Keratinocyte (primary cell): ENCODE results near the gene TMEM45B. TPM values are rescaled to one million over a fixed set of nuclear protein-coding genes. Genes with fewer than 3 reads are reported as not detected.

ENCODE experiments used
- DNase-seq: peaks from one replicate; pipeline ENCODE4 v3.0.0-alpha.2; 2011; ENCODE audit warnings: low read depth, missing footprints, low spot score
- FAIRE-seq: peaks from 2 replicates; lab custom pipeline; 2011; peaks lifted over from hg19 to GRCh38; lab: Jason Lieb, UNC
- H2AFZ ChIP-seq: 2 replicates; pipeline ENCODE4 v1.6.0; 2012; ENCODE audit warnings: low read length, control low read depth, inconsistent platforms; ENCODE audit not compliant: control insufficient read depth
- H3K27ac ChIP-seq: 2 replicates; pipeline ENCODE4 v1.5.1; 2011; ENCODE audit warnings: low read length; ENCODE audit not compliant: control insufficient read depth, insufficient read depth
- H3K27me3 ChIP-seq: 3 replicates; pipeline ENCODE4 v1.6.0; 2011; ENCODE audit warnings: low read length; ENCODE audit not compliant: control insufficient read depth, insufficient read depth; ENCODE audit errors: extremely low read depth
- H3K36me3 ChIP-seq, 2 experiments: 2 replicates in 1 of 2; 3 replicates in 1 of 2; pipeline ENCODE4 v1.5.1; 2011; ENCODE audit warnings: low read length in 2 of 2, mild to moderate bottlenecking in 1 of 2; ENCODE audit not compliant: control insufficient read depth in 2 of 2, insufficient read depth in 2 of 2; ENCODE audit errors: extremely low read depth in 1 of 2
- H3K4me1 ChIP-seq: 3 replicates; pipeline ENCODE4 v1.5.1; 2011; ENCODE audit warnings: low read length; ENCODE audit not compliant: control insufficient read depth, insufficient read depth; ENCODE audit errors: extremely low read depth
- H3K4me2 ChIP-seq: 3 replicates; pipeline ENCODE4 v1.6.0; 2011; ENCODE audit warnings: low read depth, low read length; ENCODE audit not compliant: control insufficient read depth, insufficient read depth; ENCODE audit errors: extremely low read depth
- H3K4me3 ChIP-seq, 3 experiments: fragments of 200-600 bp in 1 of 3; sonication (generic) in 1 of 3; 2 replicates in 2 of 3; 3 replicates in 1 of 3; pipeline ENCODE4 v1.5.1; 2011 to 2016; ENCODE audit warnings: low read length in 3 of 3, mild to moderate bottlenecking in 3 of 3, control low read depth in 2 of 3, inconsistent platforms in 1 of 3, low read depth in 1 of 3, mixed read lengths in 1 of 3, mixed run types in 1 of 3, moderate library complexity in 1 of 3; ENCODE audit not compliant: control insufficient read depth in 2 of 3, insufficient read depth in 2 of 3; ENCODE audit errors: extremely low read depth in 1 of 3
- H3K79me2 ChIP-seq: 2 replicates; pipeline ENCODE4 v1.6.0; 2012; ENCODE audit warnings: low read length; ENCODE audit not compliant: control insufficient read depth, insufficient read depth
- H3K9ac ChIP-seq: 3 replicates; pipeline ENCODE4 v1.6.0; 2011; ENCODE audit warnings: low read length; ENCODE audit not compliant: control insufficient read depth, insufficient read depth; ENCODE audit errors: extremely low read depth
- H3K9me1 ChIP-seq: 3 replicates; pipeline ENCODE4 v1.6.0; 2011; ENCODE audit warnings: low read length; ENCODE audit not compliant: control insufficient read depth, insufficient read depth; ENCODE audit errors: extremely low read depth
- H3K9me3 ChIP-seq: 2 replicates; pipeline ENCODE4 v1.5.1; 2012; ENCODE audit warnings: low read depth, low read length; ENCODE audit not compliant: control insufficient read depth
- H4K20me1 ChIP-seq: 3 replicates; pipeline ENCODE4 v1.6.0; 2011; ENCODE audit warnings: low read length; ENCODE audit not compliant: control insufficient read depth, insufficient read depth; ENCODE audit errors: extremely low read depth
- CTCF ChIP-seq, 3 experiments: IDR thresholded peaks in 1 of 3; conservative IDR thresholded peaks in 1 of 3; optimal IDR thresholded peaks in 1 of 3; 2 replicates in 2 of 3; 3 replicates in 1 of 3; pipeline versions ENCODE3 to v1.5.1; 2011; ENCODE audit warnings: low read length in 3 of 3, mild to moderate bottlenecking in 3 of 3, moderate library complexity in 2 of 3, control low read depth in 1 of 3, inconsistent platforms in 1 of 3; ENCODE audit not compliant: insufficient read depth in 2 of 3; ENCODE audit errors: extremely low read depth in 1 of 3
- EZH2 ChIP-seq: IDR thresholded peaks from one replicate; pipeline ENCODE4 v1.6.1; 2012; ENCODE audit warnings: inconsistent platforms, mild to moderate bottlenecking, low read length, moderate library complexity
- dilution Hi-C: fragments of 300-500 bp; cut with MboI; formaldehyde crosslinking; loops from one replicate; pipeline ENCODE4 v1.7.0; 2020; ENCODE audit warnings: low sequenced_read_pairs; ENCODE audit not compliant: extremely low pct_ligation_motif_present
- polyA plus RNA-seq, 5 experiments: library from polyadenylated mRNA; depleted of rRNA in 3 of 5; stranded (reverse) in 3 of 5; stranded (forward) in 1 of 5; unstranded in 1 of 5; fragments of >200 nt; gene quantifications; 1 replicate in 1 of 5; 2 replicates in 3 of 5; 3 replicates in 1 of 5; pipeline versions ENCODE4 v1.2.1 to v1.2.3, GENCODE V29; 2011 to 2012; ENCODE audit warnings: missing spikeins in 2 of 5, low read depth in 1 of 5, low replicate concordance in 1 of 5

The TMEM45B gene
- polyA plus RNA-seq, 1 donor (not counting 4 experiments of a cell fraction or from before 2014, with no cell fraction given) = 2.6 TPM

GRCh38 chr11:129853518-129854231 is 38.0 kb downstream of the TMEM45B start:
- DNase-seq (peak; percentile 64), FAIRE-seq (peak; percentile 75)
- dilution Hi-C loops = no loop called here
- Histone ChIP-seq H4K20me1 (no peaks in the 10 kb centered on the region), H3K9ac (peak overlapping the region; percentile 70), H3K4me2 (peak overlapping the region; percentile 80), H3K4me3 (peak overlapping the region in 1 of 3 experiments; percentile 23), H3K27ac (peak overlapping the region; percentile 96), H3K9me1 (no peaks in the 10 kb centered on the region), H3K36me3 (peaks cover 1 to 12% of the 10 kb centered on the region in 2 experiments), H3K27me3 (no peaks in the 10 kb centered on the region), H3K4me1 (peaks cover 31% of the 10 kb centered on the region), H3K9me3 (no peaks in the 10 kb centered on the region), H2AFZ (peak overlapping the region; percentile 60), H3K79me2 (no peaks in the 10 kb centered on the region)
- no peak for TF ChIP-seq CTCF (optimal IDR thresholded peaks at IDR 0.05 in 1 of 3, IDR thresholded peaks at IDR 0.05 in 1 of 3, conservative IDR thresholded peaks at IDR 0.05 in 1 of 3; ENCODE audit: extremely low read depth in 1 of 3, insufficient read depth in 2 of 3, low read length in 3 of 3)
- TF ChIP-seq EZH2 = no peak

GRCh38 chr11:129854232-129854805 is 38.7 kb downstream of the TMEM45B start:
- FAIRE-seq = no peak
- Histone ChIP-seq H3K9me1 (no peaks in the 10 kb centered on the region), H3K4me3 (peak overlapping the region in 1 of 3 experiments; percentile 23), H3K4me1 (peaks cover 31% of the 10 kb centered on the region), H3K4me2 (peak overlapping the region; percentile 80), H3K79me2 (no peaks in the 10 kb centered on the region), H3K9ac (peak overlapping the region; percentile 70), H3K9me3 (no peaks in the 10 kb centered on the region), H3K36me3 (peaks cover 1 to 13% of the 10 kb centered on the region in 2 experiments), H4K20me1 (no peaks in the 10 kb centered on the region), H3K27ac (peak overlapping the region; percentile 96), H3K27me3 (no peaks in the 10 kb centered on the region), H2AFZ (peak overlapping the region; percentile 60)
- no peak for TF ChIP-seq CTCF (optimal IDR thresholded peaks at IDR 0.05 in 1 of 3, IDR thresholded peaks at IDR 0.05 in 1 of 3, conservative IDR thresholded peaks at IDR 0.05 in 1 of 3; ENCODE audit: extremely low read depth in 1 of 3, insufficient read depth in 2 of 3, low read length in 3 of 3)
- TF ChIP-seq EZH2 = no peak
- DNase-seq = no peak
- dilution Hi-C loops = no loop called here
